C4-2B (cell line): ENCODE measurements around the gene FGGY.
A peak's percentile ranks its signal among the peaks of the same experiment; 100 is the strongest.

Experiments
- H3K27ac ChIP-seq: fragments of 450-650 bp; 2 replicates; pipeline ENCODE4 v1.5.1; 2017
- ZFX ChIP-seq: fragments of 450-650 bp; IDR thresholded peaks from 2 replicates; pipeline ENCODE4 v1.6.1; 2017
- TF ChIP-seq, protein P1 (sequence below): fragments of 450-650 bp; conservative IDR thresholded peaks from 2 replicates; pipeline ENCODE4 v1.5.1; 2017; ENCODE audit warnings: mild to moderate bottlenecking

Gene FGGY

DNA sequence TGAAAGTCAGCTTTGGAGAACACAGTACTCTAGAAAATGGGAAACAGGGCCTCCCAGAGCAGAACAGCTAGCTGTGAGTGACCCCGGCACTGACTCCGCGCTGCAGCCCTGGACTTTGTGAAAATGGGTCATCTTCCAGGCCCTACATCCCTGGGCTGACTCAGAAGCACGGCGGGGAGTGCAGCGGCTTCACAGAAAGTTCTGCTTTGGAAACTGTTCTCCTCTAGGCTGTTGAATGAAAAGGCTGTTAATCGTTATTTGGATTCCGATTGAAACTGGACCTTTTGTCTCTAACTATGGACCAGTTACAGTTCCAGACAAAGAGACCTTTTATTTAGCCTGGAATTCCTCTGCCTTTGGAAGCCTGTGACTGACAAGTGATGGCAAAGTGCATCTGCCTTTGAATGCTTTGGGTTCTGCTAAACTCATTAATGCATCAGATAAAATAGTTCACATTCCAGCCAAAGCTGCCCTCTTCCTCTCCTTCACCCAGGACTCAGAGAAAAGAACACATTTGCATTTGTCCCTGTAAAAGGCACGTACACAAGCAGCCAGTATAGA lies 372.9 kb downstream of the FGGY start:
- H3K27ac ChIP-seq, result no peak overlapping the region
- TF ChIP-seq ZFX, result no peak

DNA sequence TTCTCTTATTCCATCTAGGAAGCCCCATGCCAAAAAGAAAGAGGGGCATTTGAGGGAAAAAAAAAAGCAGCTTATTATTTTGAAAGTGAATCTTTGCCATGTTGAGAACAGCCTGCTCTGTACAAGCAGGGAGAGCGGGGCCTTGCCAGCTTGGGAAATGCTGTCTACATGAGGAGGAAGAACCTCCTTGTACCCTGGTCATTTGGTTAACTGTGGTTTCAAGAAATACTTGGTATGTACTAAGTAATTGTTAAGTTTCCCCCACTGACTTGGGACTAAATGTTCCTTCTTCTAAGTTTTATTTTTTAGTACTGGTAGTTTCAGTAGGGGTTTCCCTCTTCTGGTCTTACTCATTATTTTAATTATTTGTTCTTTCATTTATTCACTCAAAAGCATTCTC lies 373.8 kb downstream of the FGGY start:
- TF ChIP-seq, protein P1, sequence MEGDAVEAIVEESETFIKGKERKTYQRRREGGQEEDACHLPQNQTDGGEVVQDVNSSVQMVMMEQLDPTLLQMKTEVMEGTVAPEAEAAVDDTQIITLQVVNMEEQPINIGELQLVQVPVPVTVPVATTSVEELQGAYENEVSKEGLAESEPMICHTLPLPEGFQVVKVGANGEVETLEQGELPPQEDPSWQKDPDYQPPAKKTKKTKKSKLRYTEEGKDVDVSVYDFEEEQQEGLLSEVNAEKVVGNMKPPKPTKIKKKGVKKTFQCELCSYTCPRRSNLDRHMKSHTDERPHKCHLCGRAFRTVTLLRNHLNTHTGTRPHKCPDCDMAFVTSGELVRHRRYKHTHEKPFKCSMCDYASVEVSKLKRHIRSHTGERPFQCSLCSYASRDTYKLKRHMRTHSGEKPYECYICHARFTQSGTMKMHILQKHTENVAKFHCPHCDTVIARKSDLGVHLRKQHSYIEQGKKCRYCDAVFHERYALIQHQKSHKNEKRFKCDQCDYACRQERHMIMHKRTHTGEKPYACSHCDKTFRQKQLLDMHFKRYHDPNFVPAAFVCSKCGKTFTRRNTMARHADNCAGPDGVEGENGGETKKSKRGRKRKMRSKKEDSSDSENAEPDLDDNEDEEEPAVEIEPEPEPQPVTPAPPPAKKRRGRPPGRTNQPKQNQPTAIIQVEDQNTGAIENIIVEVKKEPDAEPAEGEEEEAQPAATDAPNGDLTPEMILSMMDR, result no peak
- TF ChIP-seq ZFX, result no peak
- H3K27ac ChIP-seq, result no peak overlapping the region

DNA sequence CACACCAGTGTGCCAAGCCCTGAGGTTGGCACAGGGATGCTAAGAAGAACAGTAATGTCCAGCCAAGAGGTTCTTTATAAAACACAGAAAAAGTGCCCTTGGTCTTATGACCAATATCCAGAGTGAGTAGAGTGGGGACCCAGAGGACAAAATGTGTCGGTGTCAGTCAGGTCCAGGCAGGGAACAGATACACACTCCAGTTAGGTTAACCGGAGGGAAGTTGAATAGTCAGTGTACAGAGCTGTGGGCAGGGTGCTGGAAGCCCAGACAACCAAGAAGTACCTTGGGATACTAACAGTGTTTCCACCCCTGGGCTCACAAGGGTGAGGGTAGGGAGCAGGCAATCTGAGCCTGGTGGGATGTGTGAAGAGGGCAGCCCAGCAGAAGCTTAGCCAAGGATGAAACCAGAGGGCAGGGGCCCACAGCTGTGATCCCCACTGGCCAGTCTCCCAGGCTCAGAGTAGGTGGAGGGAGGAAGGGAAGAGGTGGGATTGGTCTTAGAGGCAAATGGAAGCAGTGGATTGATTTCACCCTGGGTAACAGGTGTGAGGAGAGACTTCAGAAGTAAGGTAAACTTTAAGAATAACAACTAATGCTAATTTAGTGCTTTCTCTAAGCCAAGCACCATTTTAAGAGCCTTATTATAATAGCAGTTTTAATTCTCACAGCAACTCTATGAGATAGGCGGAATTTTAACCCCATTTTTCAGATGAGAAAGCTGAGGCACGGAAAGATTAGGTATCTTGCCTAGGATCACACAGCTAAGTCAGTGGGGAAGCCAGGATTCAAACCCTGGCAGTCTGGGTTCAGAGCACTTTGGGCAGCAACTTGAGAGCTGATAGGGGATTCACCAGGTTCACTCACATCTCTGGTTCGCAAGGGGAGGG lies 374.4 kb downstream of the FGGY start:
- TF ChIP-seq ZFX, result no peak
- TF ChIP-seq, protein P1, result no peak
- no peak overlapping the region for H3K27ac ChIP-seq

DNA sequence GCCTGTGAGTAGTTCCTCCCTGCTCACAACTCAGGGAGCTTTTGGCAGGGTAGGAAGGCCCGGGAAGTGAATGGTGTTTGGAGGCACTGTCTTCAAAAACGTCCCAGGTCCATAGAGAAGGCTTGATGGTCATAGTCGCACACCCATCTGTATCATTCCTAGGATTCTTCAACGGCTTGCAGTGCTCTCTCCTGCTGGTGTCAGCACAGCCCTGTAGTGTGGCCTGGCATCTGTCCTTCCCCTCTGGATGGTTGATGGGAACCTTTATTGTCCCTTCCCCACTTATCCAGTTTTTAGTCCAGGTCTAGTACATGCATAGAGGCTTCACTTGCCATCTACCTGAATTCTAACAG lies 375.0 kb downstream of the FGGY start:
- no peak for TF ChIP-seq ZFX
- TF ChIP-seq, protein P1, result no peak
- H3K27ac ChIP-seq, result no peak overlapping the region

DNA sequence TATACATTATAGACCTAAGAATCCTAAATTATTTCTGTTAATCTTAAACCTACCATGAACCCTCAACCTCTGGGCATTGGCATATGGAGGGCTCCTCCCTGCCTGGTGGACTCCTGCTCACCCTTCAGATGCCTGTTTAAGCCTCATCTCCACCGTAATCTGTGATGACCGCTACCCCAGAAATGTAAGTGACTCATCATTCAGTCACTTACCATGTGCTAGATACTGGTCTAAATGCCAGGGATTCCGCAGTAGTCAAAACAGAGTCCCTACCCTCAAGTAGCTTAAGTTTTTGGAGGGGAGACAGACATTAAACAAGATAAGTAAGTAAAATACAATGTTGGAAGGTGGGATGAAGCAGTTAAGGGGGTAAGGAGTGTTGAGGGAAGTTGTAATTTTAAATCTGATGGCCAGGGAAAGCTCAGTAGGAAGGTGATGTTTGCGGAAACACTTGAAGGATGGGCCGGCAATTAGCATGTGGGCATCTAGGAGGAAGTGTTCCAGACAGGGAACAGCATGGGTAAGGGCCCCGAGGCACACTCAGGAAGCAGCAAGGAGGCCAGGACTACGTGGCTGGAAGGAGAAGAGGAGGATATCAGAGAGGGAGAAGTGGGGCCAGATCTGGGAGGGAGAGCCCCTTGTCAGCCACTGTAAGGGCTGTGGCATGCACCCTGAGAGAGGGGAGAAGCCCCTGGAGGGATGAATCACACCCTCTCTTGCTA lies 376.1 kb downstream of the FGGY start:
- TF ChIP-seq ZFX, result no peak
- H3K27ac ChIP-seq, result no peak overlapping the region

DNA sequence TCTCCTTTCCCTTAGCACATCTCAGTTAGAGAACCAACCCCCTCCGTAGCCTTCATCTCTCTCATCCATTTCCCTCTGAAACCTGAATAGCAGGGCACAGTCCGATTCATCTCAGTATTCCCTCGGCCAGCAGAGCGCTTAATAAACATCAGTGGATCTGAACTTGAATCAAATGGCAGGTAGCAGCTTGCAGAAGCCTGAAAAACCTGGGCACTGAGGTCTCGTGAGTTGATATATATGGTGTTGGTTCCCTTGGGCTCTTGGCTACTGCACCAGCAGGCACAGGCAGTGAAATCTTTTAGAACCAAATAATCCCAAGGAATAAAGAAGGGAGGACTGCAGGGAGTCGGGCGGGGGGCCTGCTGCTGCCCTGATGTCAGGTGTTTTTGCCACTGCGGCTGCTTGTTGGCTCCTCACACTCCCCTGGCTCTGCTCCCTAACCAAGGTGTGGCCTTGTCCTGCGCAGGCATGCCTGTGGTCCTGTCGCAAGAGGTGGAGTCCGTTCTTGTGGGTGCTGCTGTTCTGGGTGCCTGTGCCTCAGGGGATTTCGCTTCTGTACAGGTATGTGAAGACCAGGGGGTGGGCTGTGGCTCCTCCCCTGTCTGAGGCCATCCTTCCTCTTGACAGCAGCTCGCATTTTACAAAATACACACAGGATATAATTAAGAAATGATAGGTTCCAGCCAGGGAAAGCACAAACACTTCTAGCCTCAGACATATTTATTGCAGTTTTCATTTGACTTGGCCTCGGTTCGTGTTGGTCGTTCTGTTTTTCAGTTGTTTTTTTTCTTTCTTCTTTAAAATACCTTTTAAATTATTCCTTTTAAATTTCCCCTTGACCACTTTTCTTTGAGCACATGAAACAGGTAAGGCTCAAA lies 376.9 kb downstream of the FGGY start:
- TF ChIP-seq, protein P1, result no peak
- no peak for TF ChIP-seq ZFX
- H3K27ac ChIP-seq, result peak overlapping the region; percentile 7; the same call in 1 of the 2 replicates

DNA sequence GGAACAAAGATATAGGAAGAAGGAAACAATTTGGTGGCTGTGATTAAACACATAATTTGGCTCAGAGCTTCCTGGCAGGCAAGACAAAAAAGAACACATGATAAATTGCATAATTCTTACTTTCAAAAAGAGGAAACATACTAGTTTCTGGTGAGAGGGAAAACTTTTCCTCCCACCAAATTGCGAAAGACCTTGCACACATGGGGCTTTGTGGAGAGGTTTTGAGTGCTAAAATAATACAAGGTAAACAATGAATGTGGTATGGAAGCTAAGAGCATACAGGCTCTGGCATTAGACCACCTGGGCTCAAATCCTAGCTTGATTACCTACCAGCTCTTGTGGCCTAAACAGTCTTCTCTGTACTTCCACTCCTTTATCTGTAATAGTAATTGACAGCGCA lies 377.7 kb downstream of the FGGY start:
- no peak overlapping the region for H3K27ac ChIP-seq
- TF ChIP-seq, protein P1, result no peak
- no peak for TF ChIP-seq ZFX

DNA sequence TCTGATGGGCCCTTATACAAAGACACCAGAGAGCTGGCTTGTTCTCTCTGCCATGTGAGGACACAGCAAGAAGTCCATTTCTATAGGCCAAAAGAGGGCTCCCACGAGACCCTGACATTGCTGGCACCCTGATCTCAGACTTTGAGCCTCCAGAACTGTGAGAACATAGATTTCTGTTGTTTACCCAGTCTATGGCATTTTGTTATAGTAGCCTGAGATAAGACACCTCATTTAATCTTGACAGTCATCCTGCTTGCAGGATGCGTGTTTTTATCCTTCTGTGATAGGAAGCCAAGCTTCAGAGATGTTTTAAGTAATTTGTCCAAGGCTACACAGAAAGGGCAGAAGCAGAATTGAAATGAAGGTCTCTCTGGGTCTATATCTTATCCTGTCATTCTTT lies 379.0 kb downstream of the FGGY start:
- no peak overlapping the region for H3K27ac ChIP-seq
- TF ChIP-seq, protein P1, result no peak
- TF ChIP-seq ZFX, result no peak
